Mesenchymal stem cell (in vitro differentiated cells and primary cell): ENCODE measurements around the gene AIP.
A peak's percentile ranks its signal among the peaks of the same experiment; 100 is the strongest.
"Not testable (repeated sequence)": the region's sequence is repeated elsewhere in the genome, so short reads cannot be mapped to it uniquely, and the experiment has no call there.

ENCODE experiments used
- DNase-seq: peaks from one replicate; pipeline ENCODE4 v3.0.0-alpha.2; 2013
- H2AFZ ChIP-seq: one replicate; pipeline ENCODE4 v1.6.1; 2013; ENCODE audit warnings: low read depth, mild to moderate bottlenecking, control low read depth, inconsistent platforms, low read length, moderate library complexity
- H2AK5ac ChIP-seq: 2 replicates; pipeline ENCODE4 v1.6.1; 2013; ENCODE audit warnings: low read length, moderate library complexity, mild to moderate bottlenecking, inconsistent platforms; ENCODE audit not compliant: severe bottlenecking
- H2BK120ac ChIP-seq: one replicate; pipeline ENCODE4 v1.6.1; 2013; ENCODE audit warnings: low read depth, mild to moderate bottlenecking, inconsistent platforms, low read length, moderate library complexity
- H2BK12ac ChIP-seq, 2 experiments: one replicate each; pipeline ENCODE4 v1.6.1; 2013; ENCODE audit warnings: inconsistent platforms in 2 of 2, low read length in 2 of 2, mild to moderate bottlenecking in 2 of 2, moderate library complexity in 2 of 2, control low read depth in 1 of 2
- H2BK15ac ChIP-seq: one replicate; pipeline ENCODE4 v1.6.1; 2013; ENCODE audit warnings: mild to moderate bottlenecking, low read depth, inconsistent platforms; ENCODE audit not compliant: poor library complexity, severe bottlenecking
- H2BK5ac ChIP-seq: 2 replicates; pipeline ENCODE4 v1.6.1; 2013; ENCODE audit warnings: low read depth, mild to moderate bottlenecking, low read length, control low read depth, inconsistent platforms; ENCODE audit not compliant: poor library complexity, severe bottlenecking
- H3K14ac ChIP-seq, 2 experiments: one replicate each; pipeline ENCODE4 v1.6.1; 2013; ENCODE audit warnings: inconsistent platforms in 2 of 2, low read length in 2 of 2, control low read depth in 1 of 2, mild to moderate bottlenecking in 1 of 2, moderate library complexity in 1 of 2
- H3K18ac ChIP-seq, 2 experiments: one replicate each; pipeline ENCODE4 v1.6.1; 2013; ENCODE audit warnings: inconsistent platforms in 2 of 2, low read length in 2 of 2, control low read depth in 1 of 2, low read depth in 1 of 2, mild to moderate bottlenecking in 1 of 2
- H3K23ac ChIP-seq, 2 experiments: one replicate each; pipeline ENCODE4 v1.6.1; 2013; ENCODE audit warnings: inconsistent platforms in 2 of 2, low read length in 2 of 2, mild to moderate bottlenecking in 2 of 2, moderate library complexity in 2 of 2, control low read depth in 1 of 2
- H3K27ac ChIP-seq: 2 replicates; pipeline ENCODE4 v1.5.1; 2013; ENCODE audit warnings: mild to moderate bottlenecking, moderate library complexity, low read length, control low read depth, inconsistent platforms; ENCODE audit not compliant: poor library complexity, severe bottlenecking
- H3K27me3 ChIP-seq, 2 experiments: 2 replicates each; pipeline versions ENCODE4 v1.6.1 to v1.7.0; 2013; ENCODE audit warnings: low read length in 2 of 2, mild to moderate bottlenecking in 2 of 2, moderate library complexity in 2 of 2, control low read depth in 1 of 2, inconsistent platforms in 1 of 2; ENCODE audit not compliant: control insufficient read depth in 1 of 2, insufficient read depth in 1 of 2
- H3K36me3 ChIP-seq, 2 experiments: 2 replicates each; pipeline versions ENCODE4 v1.6.1 to v1.7.0; 2013; ENCODE audit warnings: low read length in 2 of 2, control low read depth in 1 of 2, inconsistent platforms in 1 of 2, low read depth in 1 of 2, mild to moderate bottlenecking in 1 of 2; ENCODE audit not compliant: insufficient read depth in 2 of 2, control insufficient read depth in 1 of 2
- H3K4ac ChIP-seq, 2 experiments: one replicate each; pipeline ENCODE4 v1.6.1; 2013; ENCODE audit warnings: inconsistent platforms in 2 of 2, low read length in 2 of 2, mild to moderate bottlenecking in 2 of 2, moderate library complexity in 2 of 2, control low read depth in 1 of 2, low read depth in 1 of 2
- H3K4me1 ChIP-seq: 2 replicates; pipeline ENCODE4 v1.6.1; 2013; ENCODE audit warnings: low read depth, low read length, control low read depth; ENCODE audit not compliant: control insufficient read depth, insufficient read depth
- H3K4me2 ChIP-seq: 2 replicates; pipeline ENCODE4 v1.6.1; 2013; ENCODE audit warnings: low read length, mild to moderate bottlenecking, inconsistent platforms; ENCODE audit not compliant: poor library complexity, severe bottlenecking
- H3K4me3 ChIP-seq, 2 experiments: 2 replicates each; pipeline versions ENCODE4 v1.5.1 to v1.7.0; 2013; ENCODE audit warnings: low read length in 2 of 2, mild to moderate bottlenecking in 2 of 2, control low read depth in 1 of 2, low read depth in 1 of 2; ENCODE audit not compliant: insufficient read depth in 1 of 2
- H3K79me1 ChIP-seq: replicated peaks from 2 replicates; pipeline ENCODE4 v1.6.1; 2013; ENCODE audit warnings: mild to moderate bottlenecking, control low read depth, low read length, inconsistent platforms; ENCODE audit not compliant: poor library complexity, severe bottlenecking
- H3K9ac ChIP-seq: 2 replicates; pipeline ENCODE4 v1.7.0; 2013; ENCODE audit warnings: mild to moderate bottlenecking, low read length, moderate library complexity
- H3K9me3 ChIP-seq: 2 replicates; pipeline ENCODE4 v1.7.0; 2013; ENCODE audit warnings: mild to moderate bottlenecking, low read length; ENCODE audit not compliant: control insufficient read depth
- H4K8ac ChIP-seq: one replicate; pipeline ENCODE4 v1.6.1; 2013; ENCODE audit warnings: inconsistent platforms, mild to moderate bottlenecking, low read length, moderate library complexity
- H4K91ac ChIP-seq: one replicate; pipeline ENCODE4 v1.6.1; 2013; ENCODE audit warnings: mild to moderate bottlenecking, low read length, inconsistent platforms
- WGBS: methylation state at CpG from one replicate; pipeline ENCODE4 v1.1.7; 2013; ENCODE audit warnings: mixed read lengths; 5-methylcytosine and 5-hydroxymethylcytosine counted together

The AIP gene

GRCh38 chr11:67463680-67464410 is 19.0 kb upstream of the AIP start:
- H3K14ac ChIP-seq: peak overlapping the region in 1 of 2 experiments; percentile 37
- peak overlapping the region; percentile 3 to 14 for H3K4ac ChIP-seq
- H2BK120ac ChIP-seq: no peak overlapping the region
- H3K9ac ChIP-seq: peak overlapping the region; percentile 26
- H3K27me3 ChIP-seq: no peaks in the 10 kb centered on the region
- peak overlapping the region; percentile 28 for H2AK5ac ChIP-seq
- peak overlapping the region in 1 of 2 experiments; percentile 61 for H2BK12ac ChIP-seq
- no peaks in the 10 kb centered on the region for H3K9me3 ChIP-seq
- peaks cover 13 to 17% of the 10 kb centered on the region in 2 experiments for H3K36me3 ChIP-seq
- peak overlapping the region; percentile 99 for H4K8ac ChIP-seq
- 90% methylated on average over 20 of the region's 20 CpGs for WGBS
- peaks cover 16% of the 10 kb centered on the region for H3K79me1 ChIP-seq
- H4K91ac ChIP-seq: peak overlapping the region; percentile 90
- peak overlapping the region; percentile 40 to 54 for H3K18ac ChIP-seq
- peaks cover 32% of the 10 kb centered on the region for H3K4me1 ChIP-seq
- H3K4me3 ChIP-seq: peak overlapping the region in 1 of 2 experiments; percentile 33
- peak overlapping the region; percentile 26 for H3K27ac ChIP-seq
- H3K4me2 ChIP-seq: no peak overlapping the region
- DNase-seq: peak; percentile 43
- no peak overlapping the region for H3K23ac ChIP-seq
- no peak overlapping the region for H2AFZ ChIP-seq
- no peak overlapping the region for H2BK5ac ChIP-seq
- H2BK15ac ChIP-seq: peak overlapping the region; percentile 55

- no peaks in the 10 kb centered on the region for H3K27me3 ChIP-seq
- peak overlapping the region; percentile 51 for H2AFZ ChIP-seq
- no peak overlapping the region for H2BK120ac ChIP-seq
- H3K9me3 ChIP-seq: no peaks in the 10 kb centered on the region
- peaks cover 32% of the 10 kb centered on the region for H3K4me1 ChIP-seq
- H3K23ac ChIP-seq: no peak overlapping the region
- H3K4me3 ChIP-seq: peak overlapping the region; percentile 65
- H3K14ac ChIP-seq: peak overlapping the region in 1 of 2 experiments; percentile 61
- H4K8ac ChIP-seq: peak overlapping the region; percentile 99
- H2AK5ac ChIP-seq: peak overlapping the region; percentile 87
- H3K4ac ChIP-seq: peak overlapping the region; percentile 48 to 77
- DNase-seq: peak; percentile 66
- H3K27ac ChIP-seq: peak overlapping the region; percentile 26
- peaks cover 13 to 17% of the 10 kb centered on the region in 2 experiments for H3K36me3 ChIP-seq
- peaks cover 17% of the 10 kb centered on the region for H3K79me1 ChIP-seq
- peak overlapping the region; percentile 40 to 94 for H3K18ac ChIP-seq
- 26% methylated on average over 49 of the region's 56 CpGs for WGBS
- peak overlapping the region; percentile 26 for H3K9ac ChIP-seq
- H3K4me2 ChIP-seq: peak overlapping the region; percentile 64
- peak overlapping the region in 1 of 2 experiments; percentile 80 for H2BK12ac ChIP-seq
- H2BK15ac ChIP-seq: peak overlapping the region; percentile 84
- no peak overlapping the region for H2BK5ac ChIP-seq
- H4K91ac ChIP-seq: peak overlapping the region; percentile 90
Observed at GRCh38 chr11:67464411-67465188, 18.2 kb upstream of the AIP start.

GRCh38 chr11:67465189-67465510 is 17.7 kb upstream of the AIP start:
- Histone ChIP-seq H3K4me2 (peak overlapping the region; percentile 64), H4K8ac (no peak overlapping the region), H3K14ac (no peak overlapping the region), H2BK120ac (no peak overlapping the region), H3K9me3 (no peaks in the 10 kb centered on the region), H2BK15ac (no peak overlapping the region), H3K36me3 (peaks cover 13 to 17% of the 10 kb centered on the region in 2 experiments), H3K4ac (peak overlapping the region in 1 of 2 experiments; percentile 77), H2BK5ac (no peak overlapping the region), H4K91ac (peak overlapping the region; percentile 9), H3K4me1 (peaks cover 32% of the 10 kb centered on the region), H3K9ac (no peak overlapping the region), H2BK12ac (peak overlapping the region in 1 of 2 experiments; percentile 80), H2AK5ac (peak overlapping the region; percentile 87), H3K79me1 (peaks cover 17% of the 10 kb centered on the region), H3K23ac (no peak overlapping the region), H3K4me3 (peak overlapping the region; percentile 65), H2AFZ (peak overlapping the region; percentile 36), H3K27me3 (no peaks in the 10 kb centered on the region), H3K27ac (peak overlapping the region; percentile 24), H3K18ac (peak overlapping the region in 1 of 2 experiments; percentile 94)
- 79% methylated on average over 3 of the region's 3 CpGs for WGBS
- DNase-seq: peak; percentile 4

- not testable (repeated sequence) for H3K18ac ChIP-seq, H2BK120ac ChIP-seq, H2BK5ac ChIP-seq, H2AFZ ChIP-seq, H3K9me3 ChIP-seq, H3K4me3 ChIP-seq, H3K14ac ChIP-seq, DNase-seq, H3K4ac ChIP-seq, H2BK12ac ChIP-seq, H4K91ac ChIP-seq, H2BK15ac ChIP-seq, H4K8ac ChIP-seq, H3K27me3 ChIP-seq, H3K23ac ChIP-seq, H3K9ac ChIP-seq
- peak overlapping the region; percentile 24 for H3K27ac ChIP-seq
- H3K4me2 ChIP-seq: peak overlapping the region; percentile 64
- H3K79me1 ChIP-seq: peaks cover 17% of the 10 kb centered on the region
- H2AK5ac ChIP-seq: peak overlapping the region; percentile 87
- WGBS: 100% methylated on average over 1 of the region's 2 CpGs
- H3K4me1 ChIP-seq: peaks cover 32% of the 10 kb centered on the region
- peaks cover 13 to 17% of the 10 kb centered on the region in 2 experiments for H3K36me3 ChIP-seq
Observed at GRCh38 chr11:67465530-67465929, 17.3 kb upstream of the AIP start.
